Measurements from ENCODE around the gene DBF4B.

GRCh38 chr17:44765965-44766364 lies 57.5 kb downstream of the DBF4B start:
- no peak for TF ChIP-seq CTCF (IDR thresholded peaks at IDR 0.05; ENCODE audit: low read depth, low read length, poor library complexity, severe bottlenecking)
- TF ChIP-seq EZH2phosphoT487 (IDR thresholded peaks at IDR 0.05; ENCODE audit: borderline replicate concordance, low read length), result no peak

Measured in DOHH2 (cell line).